LNCAP (cell line): ENCODE measurements around the gene NCKAP5.

ENCODE experiments used
- TF ChIP-seq, protein P1 (sequence below): fragments of 450-650 bp; IDR thresholded peaks from 2 replicates; pipeline ENCODE4 v1.5.1; 2017; ENCODE audit warnings: mild to moderate bottlenecking

NCKAP5 gene

DNA sequence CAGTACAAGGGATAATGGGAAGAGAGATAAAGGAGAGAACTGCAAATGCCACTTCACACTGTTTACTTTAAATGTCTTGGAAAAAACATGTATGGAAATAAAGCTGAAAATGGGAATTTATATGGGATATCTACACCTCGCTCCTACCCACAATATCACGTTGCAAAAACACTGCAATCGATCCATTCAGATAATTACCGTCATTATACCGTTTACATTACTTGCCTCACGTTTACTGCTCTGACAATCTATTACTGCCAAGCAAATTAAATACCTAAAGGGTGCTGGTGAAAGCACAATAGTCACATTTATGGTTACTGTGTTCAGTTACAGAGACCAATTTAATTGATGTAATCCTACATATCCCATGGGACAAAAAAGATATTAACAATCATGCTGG, 683.6 kb downstream of the NCKAP5 start:
- TF ChIP-seq, protein P1, sequence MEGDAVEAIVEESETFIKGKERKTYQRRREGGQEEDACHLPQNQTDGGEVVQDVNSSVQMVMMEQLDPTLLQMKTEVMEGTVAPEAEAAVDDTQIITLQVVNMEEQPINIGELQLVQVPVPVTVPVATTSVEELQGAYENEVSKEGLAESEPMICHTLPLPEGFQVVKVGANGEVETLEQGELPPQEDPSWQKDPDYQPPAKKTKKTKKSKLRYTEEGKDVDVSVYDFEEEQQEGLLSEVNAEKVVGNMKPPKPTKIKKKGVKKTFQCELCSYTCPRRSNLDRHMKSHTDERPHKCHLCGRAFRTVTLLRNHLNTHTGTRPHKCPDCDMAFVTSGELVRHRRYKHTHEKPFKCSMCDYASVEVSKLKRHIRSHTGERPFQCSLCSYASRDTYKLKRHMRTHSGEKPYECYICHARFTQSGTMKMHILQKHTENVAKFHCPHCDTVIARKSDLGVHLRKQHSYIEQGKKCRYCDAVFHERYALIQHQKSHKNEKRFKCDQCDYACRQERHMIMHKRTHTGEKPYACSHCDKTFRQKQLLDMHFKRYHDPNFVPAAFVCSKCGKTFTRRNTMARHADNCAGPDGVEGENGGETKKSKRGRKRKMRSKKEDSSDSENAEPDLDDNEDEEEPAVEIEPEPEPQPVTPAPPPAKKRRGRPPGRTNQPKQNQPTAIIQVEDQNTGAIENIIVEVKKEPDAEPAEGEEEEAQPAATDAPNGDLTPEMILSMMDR: no peak

DNA sequence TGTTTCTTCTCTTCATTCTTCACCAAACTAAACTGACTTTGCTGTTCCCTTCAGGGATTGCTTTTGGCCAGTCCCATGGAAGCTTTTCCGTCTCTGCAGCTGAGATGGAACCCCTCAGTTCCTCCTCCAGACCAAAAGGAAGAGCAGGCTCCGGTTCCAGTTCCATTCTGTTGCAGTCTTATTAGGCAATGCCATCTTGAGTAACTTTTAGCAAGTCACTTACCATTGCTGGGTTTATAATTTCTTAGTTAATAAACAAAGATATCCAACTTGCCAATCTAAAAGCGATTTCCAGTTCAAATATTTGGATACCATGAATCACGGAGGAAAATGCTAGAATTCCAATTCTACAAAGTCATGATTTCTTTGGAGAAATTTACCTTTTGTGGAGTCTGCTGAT, 684.0 kb downstream of the NCKAP5 start:
- TF ChIP-seq, protein P1: no peak

DNA sequence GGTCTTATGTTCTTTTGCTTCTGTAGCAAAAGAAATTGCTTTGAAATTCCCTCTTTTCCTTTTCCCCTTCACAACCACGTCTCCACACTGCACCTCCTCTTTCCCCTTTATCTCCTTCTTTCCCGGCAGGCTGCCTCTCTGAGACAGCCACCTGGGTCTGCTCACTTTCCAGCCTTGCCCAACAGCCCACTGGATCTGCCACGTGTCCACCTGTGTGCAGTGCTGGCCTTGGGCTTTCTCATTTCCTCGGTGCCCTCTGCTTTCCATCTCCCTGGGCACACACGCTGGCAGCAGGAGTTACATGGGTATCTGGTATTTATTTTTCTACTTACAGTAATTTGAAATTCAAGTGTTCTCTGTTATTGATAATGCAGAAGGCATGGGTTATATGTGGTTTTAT, 684.8 kb downstream of the NCKAP5 start:
- TF ChIP-seq, protein P1: no peak

DNA sequence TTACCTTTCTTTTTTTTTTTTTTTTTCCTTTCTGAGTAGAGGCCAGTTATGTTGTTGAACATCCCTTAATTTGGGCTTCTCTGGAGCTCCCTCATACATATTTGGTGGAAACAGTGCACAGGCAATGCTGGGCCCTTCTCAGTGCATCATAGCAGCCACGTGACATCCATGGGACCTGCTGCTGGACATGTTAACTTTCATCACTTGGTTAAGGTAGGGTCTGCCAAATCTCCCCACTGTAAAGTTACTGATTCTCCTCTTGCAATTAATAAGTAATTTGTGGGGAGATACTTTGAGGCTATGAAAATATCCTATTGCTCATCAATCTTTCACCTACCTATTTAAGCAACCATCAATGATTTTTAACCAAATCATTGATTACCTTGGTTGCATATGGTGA, 686.7 kb downstream of the NCKAP5 start:
- TF ChIP-seq, protein P1: no peak

DNA sequence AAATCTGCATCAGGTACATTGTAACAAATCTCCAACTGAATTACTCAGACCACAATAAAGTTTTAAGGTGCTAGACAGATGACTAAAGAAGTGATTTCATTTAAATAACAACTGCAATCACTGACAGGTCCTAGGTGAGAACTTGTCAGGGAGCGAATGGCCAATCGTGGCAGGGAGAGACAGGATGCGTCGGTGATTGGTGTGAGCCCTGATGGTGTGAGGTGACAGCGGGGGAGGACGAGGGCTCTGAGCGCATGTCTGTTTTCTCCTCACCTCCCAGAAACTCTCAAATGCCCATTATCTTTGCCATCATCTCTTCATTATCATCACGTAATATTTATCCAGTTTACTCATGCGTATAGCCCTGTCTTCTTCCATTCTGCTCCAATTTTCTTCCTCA, 690.3 kb downstream of the NCKAP5 start:
- TF ChIP-seq, protein P1: no peak

DNA sequence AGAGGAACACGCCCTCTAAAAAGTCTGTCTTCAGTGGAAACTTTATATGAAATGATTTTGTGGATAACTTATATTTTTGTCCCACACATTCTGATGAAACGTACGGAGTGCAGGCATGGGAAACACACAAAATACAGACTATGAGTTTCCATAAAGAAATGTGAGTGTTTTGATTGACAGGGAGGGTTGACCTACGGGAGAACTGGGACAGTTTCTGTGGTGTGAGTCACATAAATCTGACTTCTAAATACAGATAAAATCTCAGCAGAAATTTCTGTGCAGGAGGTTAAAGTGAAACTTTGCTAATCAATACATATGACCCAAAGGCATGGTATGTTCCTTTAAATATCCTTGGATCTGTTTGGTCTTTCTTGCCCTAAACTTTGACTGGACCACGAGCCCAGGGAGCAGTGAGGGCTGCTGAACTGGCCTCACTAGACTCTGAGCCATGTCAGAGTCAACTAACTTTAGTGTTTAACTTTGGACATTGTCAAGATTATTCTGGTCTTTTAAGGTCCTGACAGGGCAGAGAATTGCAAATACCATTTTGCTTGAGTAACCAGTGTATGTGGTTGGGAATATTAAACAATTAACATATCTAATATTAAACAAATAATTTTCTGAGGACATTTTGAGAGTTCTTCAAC, 691.4 kb downstream of the NCKAP5 start:
- TF ChIP-seq, protein P1: no peak

DNA sequence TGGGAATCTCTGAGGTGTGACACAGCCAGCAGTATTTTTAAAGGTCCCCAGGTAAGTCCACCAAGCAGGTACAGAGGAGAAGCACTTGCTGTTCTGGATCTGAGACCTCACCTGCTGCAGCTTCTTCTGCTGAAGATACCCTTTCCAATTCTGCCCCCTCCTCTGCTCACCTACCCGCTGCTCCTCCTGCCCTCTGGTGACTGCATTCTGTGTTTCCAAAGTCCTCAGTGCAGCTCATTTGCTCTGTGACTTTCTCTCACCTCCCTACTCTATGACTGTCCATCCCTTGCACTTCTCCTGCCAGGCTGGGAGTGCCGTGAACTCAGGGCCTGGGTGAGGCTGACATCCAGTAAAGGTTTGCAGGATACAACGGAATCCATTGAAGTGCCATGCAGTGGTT, 693.1 kb downstream of the NCKAP5 start:
- TF ChIP-seq, protein P1: no peak

DNA sequence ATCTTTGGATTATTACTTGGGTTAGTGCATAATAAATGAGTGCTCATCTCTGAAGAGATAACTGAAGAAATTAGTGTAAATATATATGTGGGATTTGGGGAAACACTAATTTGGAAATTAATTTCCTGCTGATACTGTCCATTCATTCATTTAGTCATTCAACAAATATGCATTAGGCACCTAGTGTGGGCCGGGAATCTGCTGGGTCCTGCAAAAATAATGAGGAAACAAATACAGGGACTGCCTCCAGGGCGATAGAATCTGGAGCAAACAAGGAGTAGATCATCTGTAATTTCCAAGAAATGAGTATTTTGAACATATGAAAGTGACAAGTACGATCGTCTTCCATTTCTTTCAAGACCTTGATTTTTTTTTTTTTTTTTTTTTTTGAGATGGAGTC, 694.5 kb downstream of the NCKAP5 start:
- TF ChIP-seq, protein P1: no peak
